Kidney capillary endothelial cell (primary cell): ENCODE measurements around the gene ITGB3.
"Not testable (repeated sequence)": the region's sequence is repeated elsewhere in the genome, so short reads cannot be mapped to it uniquely, and the experiment has no call there.

Experiments used
- DNase-seq: peaks from one replicate; pipeline ENCODE4 v3.0.0-alpha.2; 2018; ENCODE audit warnings: low spot score

ITGB3 gene

GRCh38 chr17:47223007-47223406 is 30.6 kb upstream of the ITGB3 start:
- DNase-seq, result peak; percentile 96

DNA sequence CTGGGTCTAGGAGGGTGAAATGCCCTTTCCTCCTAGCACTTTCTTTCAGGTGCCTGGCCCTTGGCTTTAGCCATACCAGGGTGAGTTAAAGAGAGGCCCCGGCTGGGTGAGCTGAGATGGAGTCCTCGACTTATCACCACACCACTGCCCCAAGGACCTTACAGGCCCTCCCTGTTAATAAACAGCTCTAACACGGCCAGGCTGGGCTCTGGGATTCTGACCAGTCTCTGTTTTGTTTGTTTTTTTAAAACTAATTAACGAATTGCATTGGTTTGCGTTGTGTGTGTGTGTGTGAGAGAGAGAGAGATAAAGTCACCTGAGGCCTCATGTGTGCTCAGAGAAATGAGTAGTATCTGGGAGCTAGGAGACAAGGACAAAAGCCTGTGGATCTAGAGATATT is 30.2 kb upstream of the ITGB3 start:
- DNase-seq, result no peak

DNA sequence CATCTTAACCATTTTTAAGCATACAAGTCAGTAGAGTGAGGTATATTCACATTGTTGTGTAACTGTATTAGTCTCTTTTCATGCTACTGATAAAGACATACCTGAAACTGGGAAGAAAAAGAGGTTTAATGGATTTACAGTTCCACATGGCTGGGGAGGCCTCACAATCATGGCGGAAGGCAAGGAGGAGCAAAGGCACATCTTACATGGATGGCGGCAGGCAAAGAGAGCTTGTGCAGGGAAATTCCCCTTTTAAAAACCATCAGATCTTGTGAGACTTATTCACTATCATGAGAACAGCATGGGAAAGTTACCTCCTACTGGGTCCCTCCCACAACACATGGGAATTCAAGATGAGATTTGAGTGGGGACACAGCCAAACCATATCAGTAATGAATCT is 29.6 kb upstream of the ITGB3 start:
- not testable (repeated sequence) for DNase-seq

DNA sequence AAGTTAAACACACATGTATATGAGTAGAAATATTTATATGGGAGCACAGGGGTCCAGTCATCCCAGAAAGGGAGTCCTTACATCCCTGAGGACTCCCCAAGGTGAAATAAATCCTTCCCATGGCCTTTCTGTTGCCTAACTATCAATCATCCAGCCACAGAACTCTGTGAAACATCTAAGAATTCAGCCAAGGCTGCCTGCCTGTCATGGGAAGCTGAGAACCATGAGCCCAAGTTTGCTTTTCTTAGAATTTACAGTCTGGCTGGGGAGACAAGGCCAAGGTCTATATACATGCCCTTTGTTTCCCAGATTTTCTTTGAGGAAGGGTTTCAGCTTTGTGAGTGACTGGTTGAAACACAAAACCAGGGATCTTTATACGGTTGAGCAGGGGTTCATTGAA is 28.7 kb upstream of the ITGB3 start:
- peak; percentile 63 for DNase-seq

- DNase-seq, result peak; percentile 99
Observed at GRCh38 chr17:47225436-47225858, 28.2 kb upstream of the ITGB3 start.

DNA sequence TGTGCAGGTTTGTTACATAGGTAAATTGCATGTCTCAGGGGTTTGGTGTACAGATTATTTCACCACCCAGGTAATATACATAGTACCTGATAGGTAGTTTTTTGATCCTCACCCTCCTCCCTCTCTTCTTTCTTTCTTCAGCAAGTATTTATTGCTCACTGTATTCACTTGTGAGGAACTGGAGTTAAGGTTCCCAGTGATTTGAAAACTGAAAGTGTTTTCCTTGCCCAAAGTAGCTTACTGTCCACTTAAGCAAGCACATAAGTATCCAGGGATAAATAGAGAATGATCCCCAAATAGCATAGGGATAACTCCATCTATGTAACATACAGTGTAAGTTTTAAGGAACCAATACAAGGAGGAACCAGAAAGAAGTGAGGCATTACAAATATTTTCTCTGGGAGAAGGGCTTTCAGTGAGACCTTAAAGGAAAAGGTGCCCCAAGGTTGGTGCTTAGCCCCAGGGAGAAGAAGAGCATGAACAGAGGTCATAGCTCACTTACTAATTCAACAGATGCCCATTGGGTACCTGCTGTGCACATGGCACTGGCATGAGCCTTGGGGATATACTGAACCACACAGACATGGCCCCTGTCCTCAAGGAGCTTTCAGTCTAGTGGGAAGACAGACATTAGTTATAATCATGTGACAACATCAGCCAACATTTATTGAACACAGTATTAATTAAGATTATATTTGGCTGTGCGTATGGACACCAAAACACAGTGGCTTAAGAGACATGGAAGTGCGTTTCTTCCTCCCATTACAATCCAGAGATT is 27.5 kb upstream of the ITGB3 start:
- DNase-seq, result no peak

DNA sequence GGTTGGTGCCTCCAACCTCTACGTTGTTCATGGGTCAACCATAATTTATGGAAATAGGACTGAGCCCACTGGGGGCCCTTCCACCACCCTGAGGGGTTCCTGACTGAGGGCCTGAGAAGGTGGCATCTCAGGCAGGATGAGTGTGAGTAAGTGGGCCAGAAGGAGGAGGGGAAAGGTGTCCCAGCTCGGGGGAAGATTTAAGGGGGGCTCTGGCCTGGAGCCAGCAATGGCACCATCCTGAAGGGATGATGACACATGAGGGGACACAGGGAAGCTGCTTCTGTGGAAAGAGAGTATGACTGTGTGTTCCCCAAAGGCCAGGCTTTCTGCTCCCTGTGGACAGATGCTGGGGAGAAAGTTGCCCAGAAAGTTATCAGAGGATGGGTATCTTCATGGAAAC is 25.8 kb upstream of the ITGB3 start:
- no peak for DNase-seq

DNA sequence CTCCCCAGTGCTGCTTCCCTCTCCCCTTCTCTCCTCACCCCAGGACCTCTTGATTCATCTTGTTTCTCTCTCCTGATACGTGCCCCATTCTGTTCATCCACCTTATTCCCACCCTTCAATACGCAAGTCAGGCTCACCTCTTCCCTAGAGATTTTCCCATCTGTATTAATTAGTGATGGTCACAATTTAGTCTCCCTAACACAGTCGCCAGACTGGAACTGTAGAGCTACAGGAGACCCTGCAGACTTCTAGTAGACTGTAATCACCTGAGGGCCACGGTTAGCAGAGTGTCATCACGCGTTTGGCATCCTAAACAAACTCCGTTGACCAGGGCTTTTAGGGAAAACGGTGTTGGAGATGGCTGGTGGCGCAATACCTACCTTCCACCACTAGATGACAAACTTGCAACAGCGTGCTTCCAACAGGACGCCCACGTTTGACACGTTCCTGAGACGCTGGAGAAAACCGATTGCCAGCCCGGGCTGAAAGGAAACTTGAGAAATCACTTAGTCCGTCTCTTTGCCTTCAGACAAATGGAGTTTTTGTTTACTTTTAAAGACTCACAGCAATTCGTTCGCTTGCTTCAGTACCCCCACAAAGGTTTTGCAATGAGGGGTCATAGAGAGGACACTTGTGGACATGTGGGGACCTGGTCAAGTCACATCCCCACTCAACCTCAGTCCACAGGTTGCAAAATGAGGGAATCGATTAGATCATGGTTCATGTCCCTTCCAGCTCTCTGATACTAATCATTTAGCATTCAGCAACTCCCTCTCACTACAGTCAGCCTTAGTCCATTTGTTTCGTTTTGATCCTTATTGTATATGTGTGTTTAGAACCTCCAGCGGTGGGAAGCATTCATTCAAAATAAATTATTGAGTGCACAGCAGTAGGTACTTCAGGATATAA is 23.8 kb upstream of the ITGB3 start:
- peak; percentile 92 for DNase-seq

GRCh38 chr17:47230864-47231263 is 22.8 kb upstream of the ITGB3 start:
- no peak for DNase-seq

GRCh38 chr17:47231334-47231733 is 22.3 kb upstream of the ITGB3 start:
- no peak for DNase-seq

- DNase-seq, result no peak
Observed at GRCh38 chr17:47231866-47232265, 21.8 kb upstream of the ITGB3 start.

GRCh38 chr17:47232465-47232864 is 21.2 kb upstream of the ITGB3 start:
- no peak for DNase-seq

DNA sequence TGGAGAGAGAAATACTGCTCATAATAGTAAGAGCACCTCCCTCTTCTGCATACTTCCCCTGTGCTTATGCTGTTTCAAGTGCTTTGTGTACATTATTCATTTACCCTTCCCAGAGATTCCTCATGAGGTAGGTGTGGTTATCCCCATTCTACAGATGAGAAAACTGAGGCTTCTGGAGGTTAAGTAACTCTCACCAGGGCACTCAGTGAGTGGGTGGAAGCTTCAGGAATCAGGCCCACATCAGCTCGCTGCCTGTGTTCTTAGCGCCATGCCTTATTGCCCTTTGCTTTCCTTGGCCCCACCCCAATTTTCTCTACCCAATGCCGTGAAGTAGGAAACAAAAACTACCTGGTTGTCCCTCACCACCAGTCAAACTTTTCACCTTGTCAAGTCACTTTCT is 18.1 kb upstream of the ITGB3 start:
- no peak for DNase-seq

GRCh38 chr17:47235923-47236322 is 17.7 kb upstream of the ITGB3 start:
- no peak for DNase-seq

- DNase-seq, result no peak
Observed at GRCh38 chr17:47237841-47238240, 15.8 kb upstream of the ITGB3 start.

GRCh38 chr17:47238321-47239010 is 15.2 kb upstream of the ITGB3 start:
- no peak for DNase-seq

GRCh38 chr17:47239619-47239966 is 14.0 kb upstream of the ITGB3 start:
- DNase-seq, result no peak

GRCh38 chr17:47239967-47240651 is 13.5 kb upstream of the ITGB3 start:
- DNase-seq, result peak; percentile 100

- no peak for DNase-seq
Observed at GRCh38 chr17:47240806-47241205, 12.8 kb upstream of the ITGB3 start.

- no peak for DNase-seq
Observed at GRCh38 chr17:47242648-47243047, 11.0 kb upstream of the ITGB3 start.

DNA sequence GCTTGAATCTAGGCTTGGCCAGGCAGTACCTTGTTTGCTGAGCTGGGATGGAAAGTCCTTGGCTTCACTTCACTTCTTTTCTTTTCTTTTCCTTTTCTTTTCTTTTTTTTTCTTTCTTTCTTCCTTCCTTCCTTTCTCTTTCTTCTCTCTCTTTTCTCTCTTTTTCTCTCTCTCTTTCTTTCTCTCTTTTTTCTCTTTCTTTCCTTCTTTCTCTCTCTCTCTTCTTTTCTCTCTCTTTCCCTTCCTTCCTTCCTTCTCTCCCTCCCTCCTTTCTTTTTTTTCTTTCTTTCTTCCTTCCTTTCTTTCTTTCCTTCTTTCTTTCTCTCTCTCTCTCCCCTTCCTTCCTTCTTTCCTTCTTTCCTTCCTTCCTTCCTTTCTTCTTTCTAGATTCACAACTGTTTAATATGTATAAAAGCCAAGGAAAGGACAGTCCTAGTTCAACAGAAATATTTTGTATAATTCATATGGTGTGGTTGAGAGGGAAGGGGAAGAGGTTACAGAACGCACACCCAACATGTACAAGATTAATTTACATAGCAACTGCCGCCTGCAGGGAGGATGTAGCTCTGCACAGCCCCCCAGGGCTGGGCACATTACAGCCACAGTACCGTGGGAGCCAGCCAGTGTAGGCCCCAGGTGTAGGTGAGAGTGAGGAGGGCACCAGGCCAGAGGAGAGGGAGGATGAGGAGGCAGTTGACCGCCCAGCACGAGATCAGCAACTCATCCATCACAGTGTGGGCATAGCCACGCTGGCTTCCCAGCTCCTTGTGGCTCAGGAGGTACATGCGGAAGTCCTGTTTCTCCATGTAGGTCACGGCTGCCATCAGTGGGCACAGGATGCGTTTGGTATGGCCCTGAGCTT is 9.7 kb upstream of the ITGB3 start:
- DNase-seq, result no peak
